HEK293 (cell line): ENCODE data around the gene TIAM2.

Experiments used
- CTCF ChIA-PET: fragments of 350-600 bp; formaldehyde crosslinking; extraction: SDS; loops from one replicate; lab custom pipeline; 2021; ENCODE audit warnings: antibody characterized with exemption; lab: Yijun Ruan, JAX
- POLR2A ChIA-PET: fragments of 300-600 bp; formaldehyde crosslinking; extraction: SDS; loops from one replicate; lab custom pipeline; 2020; ENCODE audit warnings: antibody characterized with exemption, inconsistent platforms; lab: Yijun Ruan, JAX
- H3K27ac ChIP-seq: fragments of 200-500 bp; sonication (Bioruptor generic); 2 replicates; pipeline ENCODE4 v1.5.1; 2014; ENCODE audit warnings: low read depth, low read length, control low read depth, inconsistent platforms; ENCODE audit errors: extremely low read depth
- H3K36me3 ChIP-seq, 2 experiments: fragments of 200-500 bp in 1 of 2; sonication (Bioruptor generic) in 1 of 2; 1 replicate in 1 of 2; 2 replicates in 1 of 2; pipeline ENCODE4 v1.5.1; 2014 to 2017; ENCODE audit warnings: inconsistent platforms in 2 of 2, low read length in 2 of 2; ENCODE audit not compliant: control insufficient read depth in 2 of 2, insufficient read depth in 1 of 2
- H3K4me1 ChIP-seq: fragments of 200-500 bp; sonication (Bioruptor generic); 2 replicates; pipeline ENCODE4 v1.5.1; 2014; ENCODE audit warnings: mild to moderate bottlenecking, low read length, inconsistent platforms; ENCODE audit not compliant: control insufficient read depth, insufficient read depth
- H3K4me3 ChIP-seq: 2 replicates; pipeline ENCODE4 v1.5.1; 2011; ENCODE audit warnings: low read depth, mild to moderate bottlenecking, control low read depth, low read length, moderate library complexity
- H3K9me3 ChIP-seq: fragments of 200-500 bp; sonication (Bioruptor generic); 2 replicates; pipeline ENCODE4 v1.5.1; 2014; ENCODE audit warnings: low read depth, low read length, inconsistent platforms; ENCODE audit not compliant: control insufficient read depth, insufficient read depth
- GLIS2 ChIP-seq: fragments of 450-650 bp; formaldehyde crosslinking; IDR thresholded peaks from 2 replicates; pipeline ENCODE4 v1.5.1; 2016; ENCODE audit warnings: missing biosample characterization, missing genetic modification characterization
- KLF1 ChIP-seq: fragments of 450-650 bp; formaldehyde crosslinking; IDR thresholded peaks from 2 replicates; pipeline ENCODE4 v1.5.1; 2016; ENCODE audit warnings: missing biosample characterization, missing genetic modification characterization
- KLF10 ChIP-seq: fragments of 450-650 bp; IDR thresholded peaks from 2 replicates; pipeline ENCODE4 v1.5.1; 2018; ENCODE audit warnings: missing biosample characterization, mild to moderate bottlenecking, missing genetic modification characterization
- ZBTB21 ChIP-seq: fragments of 450-650 bp; formaldehyde crosslinking; IDR thresholded peaks from 2 replicates; pipeline ENCODE4 v1.5.1; 2017; ENCODE audit warnings: missing biosample characterization, missing genetic modification characterization
- ZBTB7A ChIP-seq: fragments of 450-650 bp; formaldehyde crosslinking; IDR thresholded peaks from 2 replicates; pipeline ENCODE4 v1.5.1; 2016; ENCODE audit warnings: low read depth, missing biosample characterization, missing genetic modification characterization
- ZNF132 ChIP-seq: fragments of 450-650 bp; formaldehyde crosslinking; IDR thresholded peaks from 2 replicates; pipeline ENCODE4 v1.5.1; 2017; ENCODE audit warnings: missing biosample characterization, missing genetic modification characterization, borderline replicate concordance
- ZNF155 ChIP-seq: fragments of 450-650 bp; formaldehyde crosslinking; IDR thresholded peaks from 2 replicates; pipeline ENCODE4 v1.5.1; 2016; ENCODE audit warnings: missing biosample characterization, missing genetic modification characterization
- ZNF248 ChIP-seq: fragments of 450-650 bp; formaldehyde crosslinking; IDR thresholded peaks from 2 replicates; pipeline ENCODE4 v1.5.1; 2017; ENCODE audit warnings: missing biosample characterization, missing genetic modification characterization
- ZNF266 ChIP-seq: fragments of 450-650 bp; formaldehyde crosslinking; IDR thresholded peaks from 2 replicates; pipeline ENCODE4 v1.5.1; 2016; ENCODE audit warnings: missing biosample characterization, missing genetic modification characterization, low read depth
- ZNF37A ChIP-seq: fragments of 450-650 bp; IDR thresholded peaks from 2 replicates; pipeline ENCODE4 v1.5.1; 2018; ENCODE audit warnings: missing biosample characterization, missing genetic modification characterization
- ZNF391 ChIP-seq: fragments of 450-650 bp; formaldehyde crosslinking; IDR thresholded peaks from 2 replicates; pipeline ENCODE4 v1.5.1; 2016; ENCODE audit warnings: low read depth, missing biosample characterization, missing genetic modification characterization, borderline replicate concordance
- ZNF48 ChIP-seq: fragments of 450-650 bp; formaldehyde crosslinking; IDR thresholded peaks from 2 replicates; pipeline ENCODE4 v1.5.1; 2016; ENCODE audit warnings: missing biosample characterization, missing genetic modification characterization
- ZNF558 ChIP-seq: fragments of 450-650 bp; formaldehyde crosslinking; IDR thresholded peaks from 2 replicates; pipeline ENCODE4 v1.5.1; 2016; ENCODE audit warnings: missing biosample characterization, missing genetic modification characterization
- ZNF76 ChIP-seq: fragments of 450-650 bp; formaldehyde crosslinking; IDR thresholded peaks from 2 replicates; pipeline ENCODE4; 2016; ENCODE audit warnings: low read depth, missing biosample characterization, missing genetic modification characterization, borderline replicate concordance
- ZSCAN23 ChIP-seq: fragments of 450-650 bp; formaldehyde crosslinking; IDR thresholded peaks from 2 replicates; pipeline ENCODE4 v1.5.1; 2016; ENCODE audit warnings: missing biosample characterization, missing genetic modification characterization
- TF ChIP-seq, protein P1 (sequence below): fragments of 450-650 bp; formaldehyde crosslinking; optimal IDR thresholded peaks from 2 replicates; pipeline ENCODE3; 2016; ENCODE audit warnings: missing biosample characterization, mild to moderate bottlenecking, missing genetic modification characterization
- TF ChIP-seq, protein P2 (sequence below): IDR thresholded peaks from 2 replicates; pipeline ENCODE4 v1.6.1; 2011; ENCODE audit warnings: mild to moderate bottlenecking, low read depth, low read length, borderline replicate concordance
- TF ChIP-seq, protein P3 (sequence below): fragments of 450-650 bp; formaldehyde crosslinking; IDR thresholded peaks from 2 replicates; pipeline ENCODE4 v1.5.1; 2016; ENCODE audit warnings: missing biosample characterization, missing genetic modification characterization
- TF ChIP-seq, protein P4 (sequence below): fragments of 450-650 bp; formaldehyde crosslinking; IDR thresholded peaks from 2 replicates; pipeline ENCODE4 v1.5.1; 2016; ENCODE audit warnings: missing biosample characterization, missing genetic modification characterization
- TF ChIP-seq, protein P5 (sequence below): fragments of 450-650 bp; formaldehyde crosslinking; IDR thresholded peaks from 2 replicates; pipeline ENCODE4 v1.5.1; 2016; ENCODE audit warnings: missing biosample characterization, missing genetic modification characterization

TIAM2 gene

DNA sequence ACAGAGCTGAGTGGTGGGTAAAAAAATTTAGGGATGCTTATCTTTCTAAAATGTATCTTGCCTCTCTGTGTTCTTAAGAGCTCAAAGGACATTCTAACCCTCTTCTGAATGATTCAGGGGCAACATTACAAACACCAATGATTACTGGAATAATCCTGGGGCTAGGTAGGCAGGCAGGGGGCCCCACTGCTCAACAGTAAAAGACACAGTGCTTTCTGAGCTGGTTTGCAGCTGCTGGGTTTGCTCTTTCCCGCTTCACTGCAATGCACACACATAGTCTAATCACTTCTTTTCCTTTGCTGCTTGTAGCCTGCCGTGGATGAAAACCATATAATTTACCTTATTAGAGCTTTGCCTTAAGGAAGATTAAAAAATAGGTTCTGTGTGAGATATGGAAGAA lies 292.6 kb downstream of the TIAM2 start:
- Histone ChIP-seq H3K27ac (no peak overlapping the region), H3K36me3 (peaks cover 9 to 64% of the 10 kb centered on the region in 2 experiments), H3K9me3 (no peaks in the 10 kb centered on the region), H3K4me3 (no peak overlapping the region), H3K4me1 (no peaks in the 10 kb centered on the region)
- POLR2A ChIA-PET, result no interaction called here
- TF ChIP-seq KLF10 (tag by site-specific recombination) (no peak), ZNF76 (tag by site-specific recombination) (no peak), GLIS2 (tag by site-specific recombination) (no peak), ZBTB21 (tag by site-specific recombination) (no peak), ZNF37A (tag by site-specific recombination) (no peak), ZNF132 (tag by site-specific recombination) (no peak), ZSCAN23 (tag by site-specific recombination) (no peak), ZNF391 (tag by site-specific recombination) (no peak), ZNF558 (tag by site-specific recombination) (no peak), ZNF266 (tag by site-specific recombination) (no peak), ZNF48 (tag by site-specific recombination) (no peak), ZNF155 (tag by site-specific recombination) (no peak), ZNF248 (tag by site-specific recombination) (no peak), ZBTB7A (no peak), KLF1 (no peak)
- TF ChIP-seq, protein P1, sequence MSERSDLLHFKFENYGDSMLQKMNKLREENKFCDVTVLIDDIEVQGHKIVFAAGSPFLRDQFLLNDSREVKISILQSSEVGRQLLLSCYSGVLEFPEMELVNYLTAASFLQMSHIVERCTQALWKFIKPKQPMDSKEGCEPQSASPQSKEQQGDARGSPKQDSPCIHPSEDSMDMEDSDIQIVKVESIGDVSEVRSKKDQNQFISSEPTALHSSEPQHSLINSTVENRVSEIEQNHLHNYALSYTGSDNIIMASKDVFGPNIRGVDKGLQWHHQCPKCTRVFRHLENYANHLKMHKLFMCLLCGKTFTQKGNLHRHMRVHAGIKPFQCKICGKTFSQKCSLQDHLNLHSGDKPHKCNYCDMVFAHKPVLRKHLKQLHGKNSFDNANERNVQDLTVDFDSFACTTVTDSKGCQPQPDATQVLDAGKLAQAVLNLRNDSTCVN (tag by site-specific recombination), result no peak
- TF ChIP-seq, protein P2, sequence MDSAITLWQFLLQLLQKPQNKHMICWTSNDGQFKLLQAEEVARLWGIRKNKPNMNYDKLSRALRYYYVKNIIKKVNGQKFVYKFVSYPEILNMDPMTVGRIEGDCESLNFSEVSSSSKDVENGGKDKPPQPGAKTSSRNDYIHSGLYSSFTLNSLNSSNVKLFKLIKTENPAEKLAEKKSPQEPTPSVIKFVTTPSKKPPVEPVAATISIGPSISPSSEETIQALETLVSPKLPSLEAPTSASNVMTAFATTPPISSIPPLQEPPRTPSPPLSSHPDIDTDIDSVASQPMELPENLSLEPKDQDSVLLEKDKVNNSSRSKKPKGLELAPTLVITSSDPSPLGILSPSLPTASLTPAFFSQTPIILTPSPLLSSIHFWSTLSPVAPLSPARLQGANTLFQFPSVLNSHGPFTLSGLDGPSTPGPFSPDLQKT, result no peak
- TF ChIP-seq, protein P3, sequence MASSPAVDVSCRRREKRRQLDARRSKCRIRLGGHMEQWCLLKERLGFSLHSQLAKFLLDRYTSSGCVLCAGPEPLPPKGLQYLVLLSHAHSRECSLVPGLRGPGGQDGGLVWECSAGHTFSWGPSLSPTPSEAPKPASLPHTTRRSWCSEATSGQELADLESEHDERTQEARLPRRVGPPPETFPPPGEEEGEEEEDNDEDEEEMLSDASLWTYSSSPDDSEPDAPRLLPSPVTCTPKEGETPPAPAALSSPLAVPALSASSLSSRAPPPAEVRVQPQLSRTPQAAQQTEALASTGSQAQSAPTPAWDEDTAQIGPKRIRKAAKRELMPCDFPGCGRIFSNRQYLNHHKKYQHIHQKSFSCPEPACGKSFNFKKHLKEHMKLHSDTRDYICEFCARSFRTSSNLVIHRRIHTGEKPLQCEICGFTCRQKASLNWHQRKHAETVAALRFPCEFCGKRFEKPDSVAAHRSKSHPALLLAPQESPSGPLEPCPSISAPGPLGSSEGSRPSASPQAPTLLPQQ, result no peak
- TF ChIP-seq, protein P4, sequence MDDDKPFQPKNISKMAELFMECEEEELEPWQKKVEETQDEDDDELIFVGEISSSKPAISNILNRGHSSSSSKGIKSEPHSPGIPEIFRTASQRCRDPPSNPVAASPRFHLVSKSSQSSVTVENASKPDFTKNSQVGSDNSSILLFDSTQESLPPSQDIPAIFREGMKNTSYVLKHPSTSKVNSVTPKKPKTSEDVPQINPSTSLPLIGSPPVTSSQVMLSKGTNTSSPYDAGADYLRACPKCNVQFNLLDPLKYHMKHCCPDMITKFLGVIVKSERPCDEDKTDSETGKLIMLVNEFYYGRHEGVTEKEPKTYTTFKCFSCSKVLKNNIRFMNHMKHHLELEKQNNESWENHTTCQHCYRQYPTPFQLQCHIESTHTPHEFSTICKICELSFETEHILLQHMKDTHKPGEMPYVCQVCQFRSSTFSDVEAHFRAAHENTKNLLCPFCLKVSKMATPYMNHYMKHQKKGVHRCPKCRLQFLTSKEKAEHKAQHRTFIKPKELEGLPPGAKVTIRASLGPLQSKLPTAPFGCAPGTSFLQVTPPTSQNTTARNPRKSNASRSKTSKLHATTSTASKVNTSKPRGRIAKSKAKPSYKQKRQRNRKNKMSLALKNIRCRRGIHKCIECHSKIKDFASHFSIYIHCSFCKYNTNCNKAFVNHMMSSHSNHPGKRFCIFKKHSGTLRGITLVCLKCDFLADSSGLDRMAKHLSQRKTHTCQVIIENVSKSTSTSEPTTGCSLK (tag by site-specific recombination), result no peak
- TF ChIP-seq, protein P5, sequence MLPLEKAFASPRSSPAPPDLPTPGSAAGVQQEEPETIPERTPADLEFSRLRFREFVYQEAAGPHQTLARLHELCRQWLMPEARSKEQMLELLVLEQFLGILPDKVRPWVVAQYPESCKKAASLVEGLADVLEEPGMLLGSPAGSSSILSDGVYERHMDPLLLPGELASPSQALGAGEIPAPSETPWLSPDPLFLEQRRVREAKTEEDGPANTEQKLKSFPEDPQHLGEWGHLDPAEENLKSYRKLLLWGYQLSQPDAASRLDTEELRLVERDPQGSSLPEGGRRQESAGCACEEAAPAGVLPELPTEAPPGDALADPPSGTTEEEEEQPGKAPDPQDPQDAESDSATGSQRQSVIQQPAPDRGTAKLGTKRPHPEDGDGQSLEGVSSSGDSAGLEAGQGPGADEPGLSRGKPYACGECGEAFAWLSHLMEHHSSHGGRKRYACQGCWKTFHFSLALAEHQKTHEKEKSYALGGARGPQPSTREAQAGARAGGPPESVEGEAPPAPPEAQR (tag by site-specific recombination), result no peak
- CTCF ChIA-PET, result interaction anchor here (0.6 to 1.6 kb wide), 4 partner anchors 10 to 574 kb away, joined by 3 to 4 read pairs (median 4); no protein-coding TSS in a partner anchor
